Stimulated activated CD4-positive, alpha-beta T cell treated with anti-CD3 and anti-CD28 coated beads, TNF-alpha, amount 100 ng/mL, for 4 hours (primary cell): Measurements from ENCODE around the gene RBM10.

ENCODE experiments used
- DNase-seq, 3 experiments: peaks; one replicate each; pipeline ENCODE4 v3.0.0-alpha.2; 2020; ENCODE audit warnings: low read depth in 3 of 3

The RBM10 gene

GRCh38 chrX:47217121-47217851, 72.3 kb downstream of the RBM10 start:
- DNase-seq, result no peak

GRCh38 chrX:47217852-47218279, 72.8 kb downstream of the RBM10 start:
- DNase-seq, result peak; percentile 79 to 89 (median 88)

- peak; percentile 40 to 52 (median 47) for DNase-seq
Observed at GRCh38 chrX:47218280-47218919, 73.4 kb downstream of the RBM10 start, which contains the start of gene CDK16. Gene CDK16 (plus strand): TSS chrX:47218681. CDS start chrX:47223558, 4,877 bp downstream.

- peak in 1 of 3 experiments; percentile 19 for DNase-seq
Observed at GRCh38 chrX:47218920-47219815, 74.1 kb downstream of the RBM10 start.

- DNase-seq, result no peak
Observed at GRCh38 chrX:47221756-47222155, 76.7 kb downstream of the RBM10 start.

- no peak for DNase-seq
Observed at GRCh38 chrX:47222751-47223350, 77.8 kb downstream of the RBM10 start.

- no peak for DNase-seq
Observed at GRCh38 chrX:47223476-47224250, 78.6 kb downstream of the RBM10 start.

GRCh38 chrX:47224266-47224895, 79.4 kb downstream of the RBM10 start:
- no peak for DNase-seq

- no peak for DNase-seq
Observed at GRCh38 chrX:47224896-47225290, 79.9 kb downstream of the RBM10 start.

GRCh38 chrX:47226071-47226470, 81.0 kb downstream of the RBM10 start:
- no peak for DNase-seq

GRCh38 chrX:47226531-47227333, 81.7 kb downstream of the RBM10 start:
- no peak for DNase-seq

- DNase-seq, result no peak
Observed at GRCh38 chrX:47227334-47227583, 82.2 kb downstream of the RBM10 start.

- DNase-seq, result no peak
Observed at GRCh38 chrX:47228550-47229270, 83.7 kb downstream of the RBM10 start.

GRCh38 chrX:47229427-47229826, 84.4 kb downstream of the RBM10 start:
- DNase-seq, result no peak

- no peak for DNase-seq
Observed at GRCh38 chrX:47230136-47230868, 85.3 kb downstream of the RBM10 start.

GRCh38 chrX:47231167-47231566, 86.1 kb downstream of the RBM10 start:
- no peak for DNase-seq

- DNase-seq, result no peak
Observed at GRCh38 chrX:47232197-47232802, 87.3 kb downstream of the RBM10 start.

GRCh38 chrX:47232803-47233332, 87.8 kb downstream of the RBM10 start, which contains the start of gene USP11:
Gene USP11 (plus strand): TSS chrX:47233009. CDS start chrX:47233044, 35 bp downstream.
- DNase-seq, result peak in 1 of 3 experiments; percentile 9
